Measurements from ENCODE around the gene KCNG2. TPM values are rescaled to one million over a fixed set of nuclear protein-coding genes. Genes with fewer than 3 reads are reported as not detected.

The KCNG2 gene
- total and polyA plus RNA-seq, 2 donors (not counting 1 experiment from before 2014, with no cell fraction given), result not detected

DNA sequence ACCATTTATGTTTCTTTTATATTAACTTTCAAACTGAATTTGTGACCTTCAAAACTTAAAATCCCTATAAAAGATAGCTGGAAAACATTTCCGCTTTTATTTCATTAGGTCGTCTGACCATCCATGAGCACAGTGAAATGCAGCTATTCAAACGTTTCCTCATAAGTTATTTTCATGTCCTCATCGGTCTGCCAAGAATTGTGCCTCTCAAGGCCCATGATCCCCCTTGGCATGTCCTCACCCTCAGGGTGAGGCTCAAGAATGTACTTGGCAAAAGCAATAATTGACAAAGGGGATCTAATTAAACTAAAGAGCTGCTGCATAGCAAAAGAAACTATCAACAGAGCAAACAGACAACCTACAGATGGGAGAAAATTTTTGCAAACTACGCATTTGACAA is 141.4 kb downstream of the KCNG2 start:
- ChIA-PET POLR2A (no interaction called here), CTCF (interaction anchor here (0.6 kb wide), 1 partner anchor 11 kb away, joined by 3 read pairs; no protein-coding TSS in a partner anchor)
- H3K27me3 Mint-ChIP-seq, result no peaks in the 10 kb centered on the region
- Histone ChIP-seq H3K79me2 (ENCODE audit: control insufficient read depth, insufficient read depth, low read length) (peaks cover 100% of the 10 kb centered on the region), H2AFZ (ENCODE audit: insufficient read depth, low read depth, low read length, poor library complexity, severe bottlenecking) (no peak overlapping the region), H3K4me3 (ENCODE audit: control extremely low read depth in 1 of 5, extremely low read depth in 1 of 5, insufficient read depth in 1 of 5, low read depth in 2 of 5, low read length in 4 of 5) (no peak overlapping the region), H3K36me3 (replicated peaks in 1 of 2; ENCODE audit: control extremely low read depth in 1 of 2, control insufficient read depth in 1 of 2, extremely low read depth in 1 of 2, insufficient read depth in 2 of 2, low read length in 1 of 2) (peaks cover 5 to 63% of the 10 kb centered on the region in 2 experiments), H3K27me3 (replicated peaks in 1 of 4; ENCODE audit: control extremely low read depth in 1 of 4, control insufficient read depth in 3 of 4, insufficient read depth in 4 of 4, low read length in 3 of 4) (no peaks in the 10 kb centered on the region), H3K27ac (ENCODE audit: low read length in 2 of 2) (no peak overlapping the region), H3K9me3 (ENCODE audit: control extremely low read depth in 1 of 3, control insufficient read depth in 2 of 3, insufficient read depth in 1 of 3, low read length in 2 of 3) (peaks cover 0 to 31% (median 8%) of the 10 kb centered on the region in 3 donors), H4K20me1 (ENCODE audit: control insufficient read depth, insufficient read depth, low read length, poor library complexity, severe bottlenecking) (peaks cover 87% of the 10 kb centered on the region), H3K9ac (ENCODE audit: low read length) (no peak overlapping the region), H3K4me1 (ENCODE audit: control insufficient read depth in 2 of 2, insufficient read depth in 2 of 2, low read length in 2 of 2) (no peaks in the 10 kb centered on the region), H3K4me2 (replicated peaks; ENCODE audit: low read depth, low read length, poor library complexity, severe bottlenecking) (no peak overlapping the region)
- peaks cover 3% of the 10 kb centered on the region for H3K9me3 Mint-ChIP-seq (ENCODE audit: insufficient read depth)
- no peak for ATAC-seq (ENCODE audit: low read depth)
- no peak overlapping the region for H3K4me3 Mint-ChIP-seq
- WGBS (ENCODE audit: insufficient coverage), result 100% methylated on average over 4 of the region's 5 CpGs
- no peak for TF ChIP-seq CTCF (IDR thresholded peaks at IDR 0.05)
- TF ChIP-seq EZH2 (IDR thresholded peaks at IDR 0.05; ENCODE audit: borderline replicate concordance, insufficient read depth, low read depth, low read length, poor library complexity, severe bottlenecking), result no peak
- intact Hi-C loops (cut with micrococcal nuclease), result no loop called here
- DNase-seq, result no peak
- no peak overlapping the region for H3K27ac Mint-ChIP-seq
- peaks cover 3% of the 10 kb centered on the region for H3K4me1 Mint-ChIP-seq

DNA sequence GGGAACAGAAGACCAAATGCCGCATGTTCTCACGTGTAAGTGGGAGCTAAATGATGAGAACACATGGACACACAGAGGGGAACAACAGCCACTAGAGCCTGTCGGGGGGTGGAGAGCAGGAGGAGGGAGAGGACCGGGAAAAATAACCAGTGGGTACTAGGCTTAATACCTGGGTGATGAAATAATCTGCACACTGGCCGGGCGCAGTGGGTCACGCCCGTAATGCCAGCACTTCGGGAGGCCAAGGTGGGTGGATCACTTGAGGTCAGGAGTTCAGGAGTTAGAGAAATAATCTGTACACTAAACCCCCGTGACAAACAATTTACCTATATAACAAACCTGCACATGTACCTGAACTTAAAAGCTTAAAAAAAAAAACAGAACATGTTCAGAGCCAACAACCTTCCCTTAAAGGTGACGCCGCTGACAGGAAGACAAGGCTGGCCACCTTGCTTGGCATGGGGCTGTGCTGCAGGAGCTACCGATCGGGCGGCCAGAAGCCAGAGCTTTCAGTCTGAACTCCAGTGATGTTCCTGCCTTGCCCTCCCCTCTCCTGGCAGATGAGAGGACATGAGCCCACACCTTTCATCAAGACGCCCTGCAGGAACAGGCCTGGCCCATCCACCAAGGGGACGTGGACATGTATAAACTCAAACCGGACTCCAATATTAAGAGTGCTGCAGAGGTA is 142.5 kb downstream of the KCNG2 start:
- peaks cover 89% of the 10 kb centered on the region for H4K20me1 ChIP-seq (ENCODE audit: control insufficient read depth, insufficient read depth, low read length, poor library complexity, severe bottlenecking)
- WGBS (ENCODE audit: insufficient coverage), result over 99% methylated on average over 13 of the region's 18 CpGs
- H3K4me1 ChIP-seq (ENCODE audit: control insufficient read depth in 2 of 2, insufficient read depth in 2 of 2, low read length in 2 of 2), result peaks cover 5 to 9% of the 10 kb centered on the region in 2 donors
- H3K27me3 Mint-ChIP-seq, result no peaks in the 10 kb centered on the region
- no peak for ATAC-seq (ENCODE audit: low read depth)
- H3K4me1 Mint-ChIP-seq, result peaks cover 12% of the 10 kb centered on the region
- ChIA-PET CTCF (no interaction called here), POLR2A (no interaction called here)
- no peak overlapping the region for H3K27ac Mint-ChIP-seq
- H3K79me2 ChIP-seq (ENCODE audit: control insufficient read depth, insufficient read depth, low read length), result peaks cover 100% of the 10 kb centered on the region
- no peak overlapping the region for H3K9ac ChIP-seq (ENCODE audit: low read length)
- peaks cover 0 to 23% (median 7%) of the 10 kb centered on the region in 3 donors for H3K9me3 ChIP-seq (ENCODE audit: control extremely low read depth in 1 of 3, control insufficient read depth in 2 of 3, insufficient read depth in 1 of 3, low read length in 2 of 3)
- H3K4me3 Mint-ChIP-seq, result no peak overlapping the region
- H3K27me3 ChIP-seq (replicated peaks in 1 of 4; ENCODE audit: control extremely low read depth in 1 of 4, control insufficient read depth in 3 of 4, insufficient read depth in 4 of 4, low read length in 3 of 4), result no peaks in the 10 kb centered on the region
- DNase-seq, result no peak
- no peak for TF ChIP-seq EZH2 (IDR thresholded peaks at IDR 0.05; ENCODE audit: borderline replicate concordance, insufficient read depth, low read depth, low read length, poor library complexity, severe bottlenecking)
- no peak for TF ChIP-seq CTCF (IDR thresholded peaks at IDR 0.05)
- peaks cover 5 to 55% of the 10 kb centered on the region in 2 experiments for H3K36me3 ChIP-seq (replicated peaks in 1 of 2; ENCODE audit: control extremely low read depth in 1 of 2, control insufficient read depth in 1 of 2, extremely low read depth in 1 of 2, insufficient read depth in 2 of 2, low read length in 1 of 2)
- H3K4me3 ChIP-seq (ENCODE audit: control extremely low read depth in 1 of 5, extremely low read depth in 1 of 5, insufficient read depth in 1 of 5, low read depth in 2 of 5, low read length in 4 of 5), result no peak overlapping the region
- no peak overlapping the region for H3K27ac ChIP-seq (ENCODE audit: low read length in 2 of 2)
- intact Hi-C loops (cut with micrococcal nuclease), result no loop called here
- H3K4me2 ChIP-seq (replicated peaks; ENCODE audit: low read depth, low read length, poor library complexity, severe bottlenecking), result no peak overlapping the region
- no peak overlapping the region for H2AFZ ChIP-seq (ENCODE audit: insufficient read depth, low read depth, low read length, poor library complexity, severe bottlenecking)
- H3K9me3 Mint-ChIP-seq (ENCODE audit: insufficient read depth), result peaks cover 3% of the 10 kb centered on the region
